HG03575 (cell line): ENCODE measurements around the gene MALRD1.
"Not testable (repeated sequence)": the region's sequence is repeated elsewhere in the genome, so short reads cannot be mapped to it uniquely, and the experiment has no call there.

Experiments used
- ATAC-seq: cut with Tn5 transposase; IDR thresholded peaks from one replicate; pipeline ENCODE4 v1.9.1; 2021; ENCODE audit not compliant: unreplicated experiment, insufficient number of reproducible peaks, low FRiP score; ENCODE audit errors: extremely low read depth

The MALRD1 gene

GRCh38 chr10:19713159-19713558, 664.6 kb downstream of the MALRD1 start:
- ATAC-seq = no peak

GRCh38 chr10:19713800-19714525, 665.4 kb downstream of the MALRD1 start:
- ATAC-seq = no peak

- ATAC-seq = no peak
These were observed 670.7 kb downstream of the MALRD1 start for GRCh38 chr10:19719284-19719683.

GRCh38 chr10:19724287-19724686, 675.7 kb downstream of the MALRD1 start:
- ATAC-seq = no peak

GRCh38 chr10:19728376-19728775, 679.8 kb downstream of the MALRD1 start:
- no peak for ATAC-seq

- no peak for ATAC-seq
These were observed 680.4 kb downstream of the MALRD1 start for GRCh38 chr10:19728964-19729363.

GRCh38 chr10:19730167-19730906, 681.7 kb downstream of the MALRD1 start:
- no peak for ATAC-seq

GRCh38 chr10:19730907-19731217, 682.3 kb downstream of the MALRD1 start:
- no peak for ATAC-seq

- ATAC-seq = no peak
These were observed 683.0 kb downstream of the MALRD1 start for GRCh38 chr10:19731560-19731959.

- ATAC-seq = no peak
These were observed 689.8 kb downstream of the MALRD1 start for GRCh38 chr10:19738440-19738839.

- not testable (repeated sequence) for ATAC-seq
These were observed 690.6 kb downstream of the MALRD1 start for GRCh38 chr10:19739232-19739631.

- ATAC-seq = not testable (repeated sequence)
These were observed 693.5 kb downstream of the MALRD1 start for GRCh38 chr10:19742144-19742543.

- ATAC-seq = no peak
These were observed 697.1 kb downstream of the MALRD1 start for GRCh38 chr10:19745672-19746071.

GRCh38 chr10:19749185-19749729, 700.7 kb downstream of the MALRD1 start:
- ATAC-seq = no peak

GRCh38 chr10:19750972-19751371, 702.4 kb downstream of the MALRD1 start:
- ATAC-seq = no peak

GRCh38 chr10:19756919-19757318, 708.3 kb downstream of the MALRD1 start:
- ATAC-seq = no peak

- ATAC-seq = no peak
These were observed 713.4 kb downstream of the MALRD1 start for GRCh38 chr10:19762026-19762425.

- no peak for ATAC-seq
These were observed 715.5 kb downstream of the MALRD1 start for GRCh38 chr10:19764111-19764510.

GRCh38 chr10:19767876-19768275, 719.3 kb downstream of the MALRD1 start:
- ATAC-seq = no peak

GRCh38 chr10:19769826-19770225, 721.2 kb downstream of the MALRD1 start:
- ATAC-seq = not testable (repeated sequence)
